ENCODE measurements around the gene LCE3C.

LCE3C gene

GRCh38 chr1:152599934-152600333 is at the start of gene LCE3C:
LCE3C (plus strand) TSS chr1:152600234; CDS start chr1:152600732, 498 bp downstream.
- H2AFZ ChIP-seq (ENCODE audit: low read length), result no peak within 1 kb of the TSS
- no peak within 1 kb of the TSS for H3K27ac ChIP-seq (ENCODE audit: low read depth, low read length, poor library complexity, severe bottlenecking)
- H3K36me3 ChIP-seq (ENCODE audit: insufficient read depth, low read length), result no peaks in the 10 kb centered on the region
- H3K9ac ChIP-seq (ENCODE audit: low read length), result no peak within 1 kb of the TSS
- no peaks in the 10 kb centered on the region for H3K27me3 ChIP-seq (ENCODE audit: insufficient read depth, low read length)
- no peaks in the 10 kb centered on the region for H3F3A ChIP-seq (ENCODE audit: insufficient read depth, low read length)
- no peaks in the 10 kb centered on the region for H3K9me2 ChIP-seq (ENCODE audit: low read depth, low read length)
- H3K4me1 ChIP-seq (ENCODE audit: insufficient read depth, low read length, severe bottlenecking), result no peaks in the 10 kb centered on the region
- TF ChIP-seq CTCF (IDR thresholded peaks at IDR 0.05; ENCODE audit: low read length) (no peak), EZH2 (IDR thresholded peaks at IDR 0.05; ENCODE audit: borderline replicate concordance, low read length) (no peak)
- H3K79me2 ChIP-seq (ENCODE audit: insufficient read depth, low read length), result no peaks in the 10 kb centered on the region
- no peaks in the 10 kb centered on the region for H3K9me3 ChIP-seq (ENCODE audit: low read length)
- no peaks in the 10 kb centered on the region for H4K20me1 ChIP-seq (ENCODE audit: insufficient read depth, low read length)
- H3K4me3 ChIP-seq (ENCODE audit: low read depth, low read length, poor library complexity, severe bottlenecking), result no peak within 1 kb of the TSS
- no peak within 1 kb of the TSS for H3K4me2 ChIP-seq (ENCODE audit: low read length)

- no peaks in the 10 kb centered on the region for H3K4me1 ChIP-seq (ENCODE audit: insufficient read depth, low read length, severe bottlenecking)
- TF ChIP-seq EZH2 (IDR thresholded peaks at IDR 0.05; ENCODE audit: borderline replicate concordance, low read length) (no peak), CTCF (IDR thresholded peaks at IDR 0.05; ENCODE audit: low read length) (no peak)
- H3K27ac ChIP-seq (ENCODE audit: low read depth, low read length, poor library complexity, severe bottlenecking), result no peak overlapping the region
- no peaks in the 10 kb centered on the region for H3K79me2 ChIP-seq (ENCODE audit: insufficient read depth, low read length)
- no peak overlapping the region for H3K9ac ChIP-seq (ENCODE audit: low read length)
- no peaks in the 10 kb centered on the region for H3F3A ChIP-seq (ENCODE audit: insufficient read depth, low read length)
- H2AFZ ChIP-seq (ENCODE audit: low read length), result no peak overlapping the region
- H3K36me3 ChIP-seq (ENCODE audit: insufficient read depth, low read length), result no peaks in the 10 kb centered on the region
- H3K9me2 ChIP-seq (ENCODE audit: low read depth, low read length), result no peaks in the 10 kb centered on the region
- H4K20me1 ChIP-seq (ENCODE audit: insufficient read depth, low read length), result no peaks in the 10 kb centered on the region
- no peak overlapping the region for H3K4me2 ChIP-seq (ENCODE audit: low read length)
- no peaks in the 10 kb centered on the region for H3K27me3 ChIP-seq (ENCODE audit: insufficient read depth, low read length)
- no peaks in the 10 kb centered on the region for H3K9me3 ChIP-seq (ENCODE audit: low read length)
- no peak overlapping the region for H3K4me3 ChIP-seq (ENCODE audit: low read depth, low read length, poor library complexity, severe bottlenecking)
Measured at GRCh38 chr1:152565115-152565514, 34.9 kb upstream of the LCE3C start.

GRCh38 chr1:152565535-152566215 is 34.4 kb upstream of the LCE3C start:
- Histone ChIP-seq H3K9ac (ENCODE audit: low read length) (no peak overlapping the region), H3K36me3 (ENCODE audit: insufficient read depth, low read length) (no peaks in the 10 kb centered on the region), H3K4me1 (ENCODE audit: insufficient read depth, low read length, severe bottlenecking) (no peaks in the 10 kb centered on the region), H4K20me1 (ENCODE audit: insufficient read depth, low read length) (no peaks in the 10 kb centered on the region), H3F3A (ENCODE audit: insufficient read depth, low read length) (no peaks in the 10 kb centered on the region), H3K9me2 (ENCODE audit: low read depth, low read length) (no peaks in the 10 kb centered on the region), H3K79me2 (ENCODE audit: insufficient read depth, low read length) (no peaks in the 10 kb centered on the region), H3K9me3 (ENCODE audit: low read length) (no peaks in the 10 kb centered on the region), H3K27me3 (ENCODE audit: insufficient read depth, low read length) (no peaks in the 10 kb centered on the region), H3K27ac (ENCODE audit: low read depth, low read length, poor library complexity, severe bottlenecking) (no peak overlapping the region), H3K4me3 (ENCODE audit: low read depth, low read length, poor library complexity, severe bottlenecking) (no peak overlapping the region), H3K4me2 (ENCODE audit: low read length) (no peak overlapping the region), H2AFZ (ENCODE audit: low read length) (no peak overlapping the region)
- no peak for TF ChIP-seq EZH2 (IDR thresholded peaks at IDR 0.05; ENCODE audit: borderline replicate concordance, low read length)
- no peak for TF ChIP-seq CTCF (IDR thresholded peaks at IDR 0.05; ENCODE audit: low read length)

Data from OCI-LY1 (cell line).